ENCODE measurements around the gene HHAT. TPM values are rescaled to one million over a fixed set of nuclear protein-coding genes. Genes with fewer than 3 reads are reported as not detected.

Gene HHAT
- polyA plus RNA-seq, 2 donors = 1.6 to 1.8 TPM

GRCh38 chr1:210504286-210504685, 175.6 kb downstream of the HHAT start:
- no peaks in the 10 kb centered on the region for H3K4me1 ChIP-seq (ENCODE audit: control insufficient read depth in 2 of 2, insufficient read depth in 2 of 2, low read length in 1 of 2)
- H3K4me3 ChIP-seq (ENCODE audit: low read depth in 1 of 2, low read length in 2 of 2) = no peak overlapping the region
- no peaks in the 10 kb centered on the region for H3K27me3 ChIP-seq (ENCODE audit: control insufficient read depth in 1 of 2, insufficient read depth in 2 of 2, low read length in 2 of 2)
- no peaks in the 10 kb centered on the region for H3K36me3 ChIP-seq (ENCODE audit: control insufficient read depth in 2 of 2, insufficient read depth in 2 of 2, low read length in 1 of 2)
- H3K27ac ChIP-seq (ENCODE audit: low read depth in 2 of 2, low read length in 1 of 2) = no peak overlapping the region
- no peaks in the 10 kb centered on the region for H3K9me3 ChIP-seq (ENCODE audit: control insufficient read depth in 2 of 2, insufficient read depth in 1 of 2, low read depth in 1 of 2, low read length in 1 of 2)
- WGBS, 2 donors = 84 to 86% methylated on average over 3 of the region's 3 CpGs

GRCh38 chr1:210505601-210506496, 177.1 kb downstream of the HHAT start:
- no peaks in the 10 kb centered on the region for H3K36me3 ChIP-seq (ENCODE audit: control insufficient read depth in 2 of 2, insufficient read depth in 2 of 2, low read length in 1 of 2)
- H3K4me1 ChIP-seq (ENCODE audit: control insufficient read depth in 2 of 2, insufficient read depth in 2 of 2, low read length in 1 of 2) = no peaks in the 10 kb centered on the region
- H3K4me3 ChIP-seq (ENCODE audit: low read depth in 1 of 2, low read length in 2 of 2) = no peak overlapping the region
- H3K27me3 ChIP-seq (ENCODE audit: control insufficient read depth in 1 of 2, insufficient read depth in 2 of 2, low read length in 2 of 2) = no peaks in the 10 kb centered on the region
- no peak overlapping the region for H3K27ac ChIP-seq (ENCODE audit: low read depth in 2 of 2, low read length in 1 of 2)
- no peaks in the 10 kb centered on the region for H3K9me3 ChIP-seq (ENCODE audit: control insufficient read depth in 2 of 2, insufficient read depth in 1 of 2, low read depth in 1 of 2, low read length in 1 of 2)
- 67 to 72% methylated on average over 7 of the region's 7 CpGs for WGBS, 2 donors

- no peaks in the 10 kb centered on the region for H3K9me3 ChIP-seq (ENCODE audit: control insufficient read depth in 2 of 2, insufficient read depth in 1 of 2, low read depth in 1 of 2, low read length in 1 of 2)
- no peaks in the 10 kb centered on the region for H3K36me3 ChIP-seq (ENCODE audit: control insufficient read depth in 2 of 2, insufficient read depth in 2 of 2, low read length in 1 of 2)
- no peak overlapping the region for H3K4me3 ChIP-seq (ENCODE audit: low read depth in 1 of 2, low read length in 2 of 2)
- WGBS, 2 donors = 92% methylated on average over 2 of the region's 2 CpGs
- no peaks in the 10 kb centered on the region for H3K4me1 ChIP-seq (ENCODE audit: control insufficient read depth in 2 of 2, insufficient read depth in 2 of 2, low read length in 1 of 2)
- no peak overlapping the region for H3K27ac ChIP-seq (ENCODE audit: low read depth in 2 of 2, low read length in 1 of 2)
- H3K27me3 ChIP-seq (ENCODE audit: control insufficient read depth in 1 of 2, insufficient read depth in 2 of 2, low read length in 2 of 2) = no peaks in the 10 kb centered on the region
Measured at GRCh38 chr1:210506689-210507088, 178.0 kb downstream of the HHAT start.

- no peaks in the 10 kb centered on the region for H3K27me3 ChIP-seq (ENCODE audit: control insufficient read depth in 1 of 2, insufficient read depth in 2 of 2, low read length in 2 of 2)
- H3K27ac ChIP-seq (ENCODE audit: low read depth in 2 of 2, low read length in 1 of 2) = no peak overlapping the region
- WGBS, 2 donors = 68 to 75% methylated on average over 3 of the region's 3 CpGs
- no peak overlapping the region for H3K4me3 ChIP-seq (ENCODE audit: low read depth in 1 of 2, low read length in 2 of 2)
- no peaks in the 10 kb centered on the region for H3K36me3 ChIP-seq (ENCODE audit: control insufficient read depth in 2 of 2, insufficient read depth in 2 of 2, low read length in 1 of 2)
- no peaks in the 10 kb centered on the region for H3K9me3 ChIP-seq (ENCODE audit: control insufficient read depth in 2 of 2, insufficient read depth in 1 of 2, low read depth in 1 of 2, low read length in 1 of 2)
- no peaks in the 10 kb centered on the region for H3K4me1 ChIP-seq (ENCODE audit: control insufficient read depth in 2 of 2, insufficient read depth in 2 of 2, low read length in 1 of 2)
Measured at GRCh38 chr1:210516092-210516656, 187.5 kb downstream of the HHAT start.

- WGBS, 2 donors = 83 to 89% methylated on average over 5 of the region's 5 CpGs
- H3K4me1 ChIP-seq (ENCODE audit: control insufficient read depth in 2 of 2, insufficient read depth in 2 of 2, low read length in 1 of 2) = no peaks in the 10 kb centered on the region
- no peak overlapping the region for H3K4me3 ChIP-seq (ENCODE audit: low read depth in 1 of 2, low read length in 2 of 2)
- no peaks in the 10 kb centered on the region for H3K36me3 ChIP-seq (ENCODE audit: control insufficient read depth in 2 of 2, insufficient read depth in 2 of 2, low read length in 1 of 2)
- H3K9me3 ChIP-seq (ENCODE audit: control insufficient read depth in 2 of 2, insufficient read depth in 1 of 2, low read depth in 1 of 2, low read length in 1 of 2) = no peaks in the 10 kb centered on the region
- no peak overlapping the region for H3K27ac ChIP-seq (ENCODE audit: low read depth in 2 of 2, low read length in 1 of 2)
- no peaks in the 10 kb centered on the region for H3K27me3 ChIP-seq (ENCODE audit: control insufficient read depth in 1 of 2, insufficient read depth in 2 of 2, low read length in 2 of 2)
Measured at GRCh38 chr1:210516697-210517459, 188.2 kb downstream of the HHAT start.

- no peaks in the 10 kb centered on the region for H3K9me3 ChIP-seq (ENCODE audit: control insufficient read depth in 2 of 2, insufficient read depth in 1 of 2, low read depth in 1 of 2, low read length in 1 of 2)
- no peaks in the 10 kb centered on the region for H3K27me3 ChIP-seq (ENCODE audit: control insufficient read depth in 1 of 2, insufficient read depth in 2 of 2, low read length in 2 of 2)
- 82 to 86% methylated on average over 4 of the region's 4 CpGs for WGBS, 2 donors
- no peak overlapping the region for H3K27ac ChIP-seq (ENCODE audit: low read depth in 2 of 2, low read length in 1 of 2)
- no peaks in the 10 kb centered on the region for H3K4me1 ChIP-seq (ENCODE audit: control insufficient read depth in 2 of 2, insufficient read depth in 2 of 2, low read length in 1 of 2)
- no peak overlapping the region for H3K4me3 ChIP-seq (ENCODE audit: low read depth in 1 of 2, low read length in 2 of 2)
- H3K36me3 ChIP-seq (ENCODE audit: control insufficient read depth in 2 of 2, insufficient read depth in 2 of 2, low read length in 1 of 2) = no peaks in the 10 kb centered on the region
Measured at GRCh38 chr1:210523830-210524229, 195.1 kb downstream of the HHAT start.

GRCh38 chr1:210525716-210526454, 197.2 kb downstream of the HHAT start:
- WGBS, 2 donors = 86 to 90% methylated on average over 13 of the region's 13 CpGs
- H3K36me3 ChIP-seq (ENCODE audit: control insufficient read depth in 2 of 2, insufficient read depth in 2 of 2, low read length in 1 of 2) = no peaks in the 10 kb centered on the region
- H3K4me1 ChIP-seq (ENCODE audit: control insufficient read depth in 2 of 2, insufficient read depth in 2 of 2, low read length in 1 of 2) = no peaks in the 10 kb centered on the region
- no peak overlapping the region for H3K4me3 ChIP-seq (ENCODE audit: low read depth in 1 of 2, low read length in 2 of 2)
- no peaks in the 10 kb centered on the region for H3K27me3 ChIP-seq (ENCODE audit: control insufficient read depth in 1 of 2, insufficient read depth in 2 of 2, low read length in 2 of 2)
- H3K27ac ChIP-seq (ENCODE audit: low read depth in 2 of 2, low read length in 1 of 2) = no peak overlapping the region
- no peaks in the 10 kb centered on the region for H3K9me3 ChIP-seq (ENCODE audit: control insufficient read depth in 2 of 2, insufficient read depth in 1 of 2, low read depth in 1 of 2, low read length in 1 of 2)

GRCh38 chr1:210527091-210527490, 198.4 kb downstream of the HHAT start:
- no peaks in the 10 kb centered on the region for H3K4me1 ChIP-seq (ENCODE audit: control insufficient read depth in 2 of 2, insufficient read depth in 2 of 2, low read length in 1 of 2)
- 66 to 75% methylated on average over 3 of the region's 3 CpGs for WGBS, 2 donors
- H3K9me3 ChIP-seq (ENCODE audit: control insufficient read depth in 2 of 2, insufficient read depth in 1 of 2, low read depth in 1 of 2, low read length in 1 of 2) = no peaks in the 10 kb centered on the region
- no peaks in the 10 kb centered on the region for H3K27me3 ChIP-seq (ENCODE audit: control insufficient read depth in 1 of 2, insufficient read depth in 2 of 2, low read length in 2 of 2)
- H3K4me3 ChIP-seq (ENCODE audit: low read depth in 1 of 2, low read length in 2 of 2) = no peak overlapping the region
- no peaks in the 10 kb centered on the region for H3K36me3 ChIP-seq (ENCODE audit: control insufficient read depth in 2 of 2, insufficient read depth in 2 of 2, low read length in 1 of 2)
- no peak overlapping the region for H3K27ac ChIP-seq (ENCODE audit: low read depth in 2 of 2, low read length in 1 of 2)

GRCh38 chr1:210531475-210532222, 202.9 kb downstream of the HHAT start:
- WGBS, 2 donors = 66 to 76% methylated on average over 3 of the region's 3 CpGs
- Histone ChIP-seq H3K27me3 (ENCODE audit: control insufficient read depth in 1 of 2, insufficient read depth in 2 of 2, low read length in 2 of 2) (no peaks in the 10 kb centered on the region), H3K4me1 (ENCODE audit: control insufficient read depth in 2 of 2, insufficient read depth in 2 of 2, low read length in 1 of 2) (no peaks in the 10 kb centered on the region), H3K4me3 (ENCODE audit: low read depth in 1 of 2, low read length in 2 of 2) (no peak overlapping the region), H3K27ac (ENCODE audit: low read depth in 2 of 2, low read length in 1 of 2) (no peak overlapping the region), H3K36me3 (ENCODE audit: control insufficient read depth in 2 of 2, insufficient read depth in 2 of 2, low read length in 1 of 2) (no peaks in the 10 kb centered on the region), H3K9me3 (ENCODE audit: control insufficient read depth in 2 of 2, insufficient read depth in 1 of 2, low read depth in 1 of 2, low read length in 1 of 2) (no peaks in the 10 kb centered on the region)
